ENCODE data around the gene AMPD3. TPM values are rescaled to one million over a fixed set of nuclear protein-coding genes. Genes with fewer than 3 reads are reported as not detected.

The AMPD3 gene
- total and polyA plus RNA-seq, 2 donors (not counting 3 experiments of a cell fraction or from before 2014, with no cell fraction given) = 1.4 to 2.5 TPM

GRCh38 chr11:10486161-10486840, 31.2 kb downstream of the AMPD3 start:
- DNase-seq (ENCODE audit: low read depth, low spot score) (no peak), FAIRE-seq (no peak)
- Histone ChIP-seq H3K9me3 (replicated peaks; ENCODE audit: control insufficient read depth, insufficient read depth, low read length) (no peaks in the 10 kb centered on the region), H3K27ac (ENCODE audit: insufficient read depth, low read depth, low read length) (no peak overlapping the region), H3K4me3 (replicated peaks in 1 of 3; ENCODE audit: insufficient read depth in 1 of 3, low read depth in 1 of 3, low read length in 3 of 3) (no peak overlapping the region), H2AFZ (ENCODE audit: low read depth, low read length) (no peak overlapping the region), H3K27me3 (ENCODE audit: control insufficient read depth in 2 of 2, insufficient read depth in 2 of 2, low read length in 2 of 2) (no peaks in the 10 kb centered on the region), H4K20me1 (replicated peaks; ENCODE audit: control insufficient read depth, extremely low read depth, insufficient read depth, low read length) (no peaks in the 10 kb centered on the region), H3K36me3 (ENCODE audit: control insufficient read depth in 2 of 2, extremely low read depth in 1 of 2, insufficient read depth in 2 of 2, low read length in 2 of 2) (no peaks in the 10 kb centered on the region), H3K4me1 (ENCODE audit: control insufficient read depth, extremely low read depth, insufficient read depth, low read length) (peaks cover 14% of the 10 kb centered on the region), H3K4me2 (ENCODE audit: insufficient read depth, low read length) (no peak overlapping the region), H3K79me2 (ENCODE audit: control insufficient read depth, insufficient read depth, low read length) (no peaks in the 10 kb centered on the region), H3K9ac (replicated peaks; ENCODE audit: extremely low read depth, insufficient read depth, low read length) (no peak overlapping the region), H3K9me1 (replicated peaks; ENCODE audit: control insufficient read depth, extremely low read depth, insufficient read depth, low read length) (no peaks in the 10 kb centered on the region)
- TF ChIP-seq GATA2 (IDR thresholded peaks at IDR 0.05; ENCODE audit: insufficient read depth, insufficient read length, low read depth, low read length) (no peak), POLR2AphosphoS5 (IDR thresholded peaks at IDR 0.05; ENCODE audit: insufficient read depth, low read depth, low read length) (no peak), CTCF (IDR thresholded peaks at IDR 0.05; ENCODE audit: extremely low read depth in 1 of 2, insufficient read depth in 1 of 2, low read depth in 1 of 2, low read length in 2 of 2) (no peak), FOS (IDR thresholded peaks at IDR 0.05; ENCODE audit: borderline replicate concordance, insufficient read depth, low read length) (no peak), MYC (IDR thresholded peaks at IDR 0.05; ENCODE audit: low read depth, low read length) (no peak), MAX (IDR thresholded peaks at IDR 0.05; ENCODE audit: insufficient read depth, insufficient read length) (no peak), POLR2A (IDR thresholded peaks at IDR 0.05; ENCODE audit: low read depth, low read length) (no peak), JUN (IDR thresholded peaks at IDR 0.05; ENCODE audit: borderline replicate concordance, insufficient read depth, insufficient read length, low read depth) (no peak), EZH2 (IDR thresholded peaks at IDR 0.05; ENCODE audit: borderline replicate concordance, low read depth, low read length, severe bottlenecking) (no peak)
- ChIA-PET POLR2A (no interaction called here), CTCF (no interaction called here)
- dilution Hi-C loops (cut with MboI; ENCODE audit: extremely low pct_ligation_motif_present, low sequenced_read_pairs) = no loop called here
- intact Hi-C loops (cut with micrococcal nuclease) = no loop called here
- no TSS peak for BruUV-seq (replicated peaks)

Data from endothelial cell of umbilical vein (primary cell).